Endothelial cell of hepatic sinusoid (primary cell): ENCODE measurements around the gene GJA4.

Experiments
- in situ Hi-C: cut with HindIII; loops from 2 replicates; pipeline ENCODE4 v1.10.0; 2017; ENCODE audit warnings: low sequenced_read_pairs

The GJA4 gene

GRCh38 chr1:34827341-34827941, 34.6 kb downstream of the GJA4 start:
- in situ Hi-C loops = no loop called here

DNA sequence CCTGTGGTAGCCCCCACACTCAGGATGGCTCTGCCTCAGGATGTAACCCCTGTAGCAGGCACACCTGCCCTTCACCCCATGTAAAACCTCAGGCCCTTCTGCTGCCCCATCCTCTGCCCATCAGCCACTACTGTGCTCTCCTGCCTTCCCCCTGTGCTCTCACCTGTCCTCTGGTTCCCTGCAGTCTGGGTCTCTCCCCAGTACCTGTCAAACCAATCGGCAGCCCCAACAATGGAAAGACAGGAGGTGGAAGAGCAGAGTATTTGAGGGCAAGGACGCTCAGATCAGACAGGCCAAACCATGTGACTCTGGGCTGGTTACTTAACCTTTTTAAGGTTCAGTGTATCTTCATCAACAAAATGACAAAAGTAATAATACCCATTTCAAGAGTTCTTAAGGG, 35.8 kb downstream of the GJA4 start:
- in situ Hi-C loops = no loop called here

DNA sequence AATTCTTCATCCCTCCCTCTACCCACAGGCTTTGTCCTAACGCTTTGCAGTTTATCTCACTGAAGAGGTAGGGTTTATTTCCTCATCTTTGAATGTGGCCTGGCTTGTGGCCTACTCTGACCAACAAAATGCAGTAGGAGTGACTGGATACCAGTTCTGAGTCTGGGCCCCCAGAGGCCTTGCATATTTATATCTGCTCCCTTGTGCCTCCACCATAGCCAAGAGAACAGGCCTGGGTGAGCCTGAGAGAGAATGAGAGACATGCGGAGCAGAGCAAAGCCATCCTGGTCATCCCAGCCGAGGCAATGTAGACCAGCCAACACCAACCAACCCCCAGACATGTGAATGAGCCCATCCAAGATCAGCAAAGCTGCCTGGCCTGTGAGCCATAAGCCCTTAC, 36.5 kb downstream of the GJA4 start:
- in situ Hi-C loops = no loop called here

DNA sequence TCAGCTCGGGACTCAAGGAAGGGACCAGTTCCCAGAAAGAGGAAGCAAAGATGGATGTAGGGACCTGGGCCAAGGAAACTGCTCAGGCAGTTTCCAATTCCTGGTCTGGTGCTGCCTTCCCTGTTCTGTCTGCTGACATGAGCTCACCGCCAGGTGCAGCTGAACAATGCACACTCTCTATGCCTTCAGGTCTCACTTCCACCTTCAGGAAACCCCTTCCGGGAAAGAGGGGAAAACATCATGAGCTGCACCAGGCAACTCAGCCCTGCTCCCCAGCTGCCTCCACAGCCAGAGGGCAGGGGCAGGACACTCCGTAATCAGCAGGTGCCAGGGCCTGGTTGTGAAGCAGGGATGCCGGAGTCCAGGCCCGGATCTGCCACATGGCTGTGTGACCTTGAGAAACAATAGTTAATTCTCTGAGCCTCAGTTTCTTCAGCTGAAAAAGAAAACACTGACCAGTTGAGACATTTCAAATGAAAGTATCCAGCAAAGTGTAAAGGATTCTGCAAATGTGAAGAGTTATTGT, 39.0 kb downstream of the GJA4 start:
- in situ Hi-C loops = no loop called here

DNA sequence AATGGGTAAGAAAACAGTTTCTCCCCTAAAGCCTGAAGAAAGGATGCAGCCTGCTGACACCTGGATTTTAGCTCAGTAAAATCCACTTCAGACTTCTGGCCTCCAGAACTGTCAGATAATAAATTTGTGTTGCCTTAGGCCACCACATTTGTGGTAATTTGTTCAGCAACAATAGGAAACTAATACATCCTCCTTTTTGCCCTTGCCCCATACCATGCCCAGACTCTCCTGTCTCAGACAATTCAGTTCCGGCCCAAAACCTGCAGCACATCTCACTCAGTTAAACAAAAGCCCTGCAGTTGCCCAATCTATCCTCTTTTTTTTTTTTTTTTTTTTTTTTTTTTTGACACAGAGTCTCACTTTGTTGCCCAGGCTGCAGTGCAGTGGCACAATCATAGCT, 40.9 kb downstream of the GJA4 start:
- in situ Hi-C loops = no loop called here

- in situ Hi-C loops = no loop called here
Observed at GRCh38 chr1:34839526-34840305, 46.9 kb downstream of the GJA4 start.

DNA sequence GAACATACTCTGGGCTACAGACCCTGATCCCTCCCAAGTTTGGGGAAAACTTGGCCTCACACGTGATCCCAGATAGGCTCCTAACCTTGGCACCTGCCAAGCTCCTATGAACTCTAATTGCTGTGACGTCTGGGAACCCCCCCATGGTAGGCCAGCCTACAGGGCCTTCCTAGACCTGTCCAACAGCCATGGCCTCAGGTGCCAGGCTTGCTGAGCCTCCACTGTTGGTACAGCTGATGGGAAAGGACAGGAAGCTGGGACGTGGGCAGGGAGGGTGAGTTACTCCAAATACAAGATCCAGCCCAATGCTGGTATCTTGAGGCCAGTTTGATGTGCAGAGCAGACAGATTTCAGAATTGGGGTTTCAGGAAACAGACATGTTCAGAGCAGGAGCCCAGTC, 47.6 kb downstream of the GJA4 start:
- in situ Hi-C loops = no loop called here

GRCh38 chr1:34842073-34842472, 49.3 kb downstream of the GJA4 start:
- in situ Hi-C loops = no loop called here

GRCh38 chr1:34842952-34843371, 50.2 kb downstream of the GJA4 start:
- in situ Hi-C loops = no loop called here

DNA sequence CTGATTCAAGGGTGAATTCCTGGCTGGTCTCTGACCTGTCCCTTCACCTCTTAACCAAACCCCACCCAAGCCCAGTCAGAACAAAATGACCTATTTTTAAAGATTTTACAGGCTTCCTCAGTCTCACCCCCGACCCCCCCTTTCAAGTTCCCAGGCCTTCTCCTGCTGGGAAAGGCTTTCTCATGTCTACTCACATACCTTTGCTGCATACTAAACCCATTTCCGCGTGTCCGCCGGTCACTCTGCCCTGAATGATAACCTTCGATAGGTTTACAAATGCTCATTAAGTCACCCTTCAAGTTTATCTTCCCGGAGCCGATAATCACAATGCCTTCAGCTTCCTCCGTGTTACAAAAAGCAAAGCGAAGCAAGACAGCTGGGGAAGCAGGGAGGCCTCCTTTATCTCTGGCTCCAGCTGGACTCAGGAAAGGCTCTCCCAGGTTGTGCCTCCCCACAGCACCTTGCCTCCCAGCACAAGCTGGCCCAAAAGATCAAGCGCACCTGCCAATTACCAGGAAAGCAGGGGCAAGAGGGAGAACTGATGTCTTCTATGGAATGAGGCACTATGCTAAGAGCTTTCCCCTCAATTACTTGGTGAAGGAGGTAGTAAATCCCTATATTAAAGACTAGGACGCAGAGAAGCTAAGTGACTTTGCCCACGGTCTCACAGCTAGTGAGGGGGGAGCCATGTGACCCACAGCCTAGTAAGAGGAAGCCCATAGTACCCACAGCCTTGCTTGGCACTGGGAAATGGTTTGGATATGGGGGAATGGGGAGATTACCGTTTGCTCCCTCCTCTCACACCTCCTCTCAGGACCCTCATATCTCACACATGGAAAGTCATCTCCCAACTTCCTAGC, 50.8 kb downstream of the GJA4 start:
- in situ Hi-C loops = no loop called here

DNA sequence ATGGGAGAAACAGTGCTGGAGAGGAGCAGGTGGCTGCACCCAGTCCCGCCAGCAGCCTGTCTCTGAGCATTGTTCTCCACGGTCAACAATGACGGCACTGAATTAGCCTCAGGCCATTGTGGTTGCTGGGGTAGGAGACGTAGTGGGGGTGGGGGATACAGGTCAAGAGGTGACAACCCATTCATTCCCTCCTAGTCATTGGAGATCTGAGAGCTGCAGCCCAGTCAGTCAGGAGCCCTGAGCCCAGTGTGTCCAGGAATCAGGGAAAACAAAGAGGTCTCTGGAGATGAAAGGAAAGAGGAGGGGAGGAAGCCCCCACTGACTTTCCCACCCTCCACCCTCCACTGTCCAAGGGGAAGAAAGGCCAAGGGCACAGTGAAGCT, 51.4 kb downstream of the GJA4 start:
- in situ Hi-C loops = no loop called here
